ENCODE data around the gene GDPD1.

The GDPD1 gene

DNA sequence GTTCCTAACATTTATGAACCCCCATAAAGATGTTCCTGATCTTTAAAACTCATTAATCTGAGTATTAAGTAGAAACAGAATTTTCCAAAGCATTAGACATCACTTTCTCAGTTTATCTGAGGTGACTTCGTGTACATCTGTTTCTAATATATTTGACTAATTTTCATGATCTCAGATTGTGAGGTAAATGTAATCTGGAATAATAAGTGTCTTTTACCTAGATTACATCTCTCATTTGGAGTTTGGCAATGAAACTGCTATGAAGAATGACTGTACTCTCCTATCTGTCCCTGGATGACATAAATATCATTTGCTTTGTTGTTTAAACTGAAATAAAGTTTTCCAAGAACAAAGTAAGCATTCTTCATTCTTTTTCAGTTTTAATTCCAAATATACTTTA lies 55.3 kb downstream of the GDPD1 start:
- Histone ChIP-seq H3K4me1 (ENCODE audit: control insufficient read depth in 2 of 2, insufficient read depth in 1 of 2, low read depth in 1 of 2, low read length in 2 of 2) (no peaks in the 10 kb centered on the region), H3K27me3 (ENCODE audit: control insufficient read depth in 3 of 3, insufficient read depth in 3 of 3, low read depth in 1 of 3, low read length in 3 of 3) (no peaks in the 10 kb centered on the region), H3K23ac (ENCODE audit: low read depth, low read length, poor library complexity) (no peak overlapping the region), H3K4me3 (ENCODE audit: low read length in 2 of 2) (no peak overlapping the region), H3K9ac (ENCODE audit: low read depth, low read length, poor library complexity) (no peak overlapping the region), H2AFZ (ENCODE audit: low read length) (no peak overlapping the region), H3K14ac (ENCODE audit: low read length) (no peak overlapping the region), H3K9me3 (replicated peaks in 1 of 2; ENCODE audit: control insufficient read depth in 2 of 2, insufficient read depth in 1 of 2, low read depth in 1 of 2, low read length in 2 of 2) (no peaks in the 10 kb centered on the region), H2BK120ac (ENCODE audit: low read depth, low read length) (no peak overlapping the region), H2BK15ac (ENCODE audit: low read length) (no peak overlapping the region), H3K4ac (ENCODE audit: low read length) (no peak overlapping the region), H3K18ac (ENCODE audit: low read length) (no peak overlapping the region), H2AK5ac (ENCODE audit: low read depth, low read length) (no peak overlapping the region), H3K4me2 (ENCODE audit: insufficient read depth, low read length, poor library complexity, severe bottlenecking) (no peak overlapping the region), H3K79me1 (ENCODE audit: low read depth, low read length) (no peaks in the 10 kb centered on the region), H4K8ac (ENCODE audit: low read depth, low read length) (no peak overlapping the region), H2BK5ac (ENCODE audit: low read length) (no peak overlapping the region), H4K91ac (ENCODE audit: low read depth, low read length, poor library complexity) (no peak overlapping the region), H2BK12ac (ENCODE audit: low read length) (no peak overlapping the region), H3K36me3 (replicated peaks in 1 of 2; ENCODE audit: control insufficient read depth in 2 of 2, insufficient read depth in 2 of 2, low read length in 2 of 2) (peaks cover 0 to 7% of the 10 kb centered on the region in 2 donors), H3K27ac (replicated peaks; ENCODE audit: low read length) (no peak overlapping the region)
- no peak for DNase-seq (ENCODE audit: low spot score)
- no CpG with 5 or more reads among the region's 1 CpG for WGBS, 2 donors (ENCODE audit: extremely low coverage in 2 of 2, insufficient read length in 2 of 2, insufficient replicate concordance in 1 of 2)

DNA sequence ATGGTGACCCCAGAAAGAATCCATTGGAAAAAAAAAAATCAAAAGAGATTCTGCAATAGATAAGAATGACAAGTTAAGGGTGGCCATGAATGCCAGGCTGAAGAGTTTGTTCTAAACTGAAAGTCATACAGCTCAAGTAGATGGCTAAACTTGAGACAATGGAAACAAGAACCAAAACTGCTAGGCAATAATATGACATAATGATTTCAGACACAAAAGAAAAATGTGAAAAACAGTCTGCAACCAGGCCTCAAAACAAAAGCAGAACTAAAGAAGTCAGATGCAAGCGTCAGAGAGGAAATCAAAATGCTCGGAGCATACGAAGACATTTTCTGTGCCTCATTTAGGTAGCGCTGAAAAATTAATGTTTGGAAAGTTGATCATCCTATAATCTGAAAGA lies 56.7 kb downstream of the GDPD1 start:
- Histone ChIP-seq H2BK120ac (ENCODE audit: low read depth, low read length) (no peak overlapping the region), H3K18ac (ENCODE audit: low read length) (no peak overlapping the region), H3K4me2 (ENCODE audit: insufficient read depth, low read length, poor library complexity, severe bottlenecking) (no peak overlapping the region), H2AFZ (ENCODE audit: low read length) (no peak overlapping the region), H3K27me3 (ENCODE audit: control insufficient read depth in 3 of 3, insufficient read depth in 3 of 3, low read depth in 1 of 3, low read length in 3 of 3) (no peaks in the 10 kb centered on the region), H3K9me3 (replicated peaks in 1 of 2; ENCODE audit: control insufficient read depth in 2 of 2, insufficient read depth in 1 of 2, low read depth in 1 of 2, low read length in 2 of 2) (no peaks in the 10 kb centered on the region), H3K4ac (ENCODE audit: low read length) (no peak overlapping the region), H3K23ac (ENCODE audit: low read depth, low read length, poor library complexity) (no peak overlapping the region), H3K4me1 (ENCODE audit: control insufficient read depth in 2 of 2, insufficient read depth in 1 of 2, low read depth in 1 of 2, low read length in 2 of 2) (no peaks in the 10 kb centered on the region), H3K79me1 (ENCODE audit: low read depth, low read length) (no peaks in the 10 kb centered on the region), H3K9ac (ENCODE audit: low read depth, low read length, poor library complexity) (no peak overlapping the region), H3K14ac (ENCODE audit: low read length) (no peak overlapping the region), H3K4me3 (ENCODE audit: low read length in 2 of 2) (no peak overlapping the region), H3K27ac (replicated peaks; ENCODE audit: low read length) (no peak overlapping the region), H2BK5ac (ENCODE audit: low read length) (no peak overlapping the region), H2BK15ac (ENCODE audit: low read length) (no peak overlapping the region), H2BK12ac (ENCODE audit: low read length) (no peak overlapping the region), H4K91ac (ENCODE audit: low read depth, low read length, poor library complexity) (no peak overlapping the region), H3K36me3 (replicated peaks in 1 of 2; ENCODE audit: control insufficient read depth in 2 of 2, insufficient read depth in 2 of 2, low read length in 2 of 2) (peaks cover 0 to 7% of the 10 kb centered on the region in 2 donors), H4K8ac (ENCODE audit: low read depth, low read length) (no peak overlapping the region), H2AK5ac (ENCODE audit: low read depth, low read length) (no peak overlapping the region)
- no CpG with 5 or more reads among the region's 4 CpGs for WGBS, 2 donors (ENCODE audit: extremely low coverage in 2 of 2, insufficient read length in 2 of 2, insufficient replicate concordance in 1 of 2)
- no peak for DNase-seq (ENCODE audit: low spot score)

DNA sequence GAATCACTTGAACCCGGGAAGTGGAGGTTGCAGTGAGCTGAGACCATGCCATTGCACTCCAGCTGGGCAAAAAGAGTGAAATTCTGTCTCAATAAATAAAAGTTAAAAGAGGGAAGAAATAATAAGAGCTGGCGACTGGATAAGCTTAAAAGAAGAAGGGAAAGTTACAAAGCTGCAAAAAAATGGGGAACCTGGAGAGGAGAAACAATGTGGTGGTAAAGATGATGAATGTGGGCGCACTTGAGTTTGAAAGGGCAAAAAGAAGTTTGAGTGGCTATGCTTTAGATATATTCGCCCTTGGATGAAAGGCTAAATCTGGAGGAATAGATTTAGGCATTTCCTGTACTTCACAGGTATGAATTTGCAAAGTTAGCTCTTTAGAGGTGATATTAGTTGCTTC lies 58.1 kb downstream of the GDPD1 start:
- no peak for DNase-seq (ENCODE audit: low spot score)
- Histone ChIP-seq H3K4me1 (ENCODE audit: control insufficient read depth in 2 of 2, insufficient read depth in 1 of 2, low read depth in 1 of 2, low read length in 2 of 2) (no peaks in the 10 kb centered on the region), H3K36me3 (replicated peaks in 1 of 2; ENCODE audit: control insufficient read depth in 2 of 2, insufficient read depth in 2 of 2, low read length in 2 of 2) (peaks cover 0 to 3% of the 10 kb centered on the region in 2 donors), H3K27ac (replicated peaks; ENCODE audit: low read length) (no peak overlapping the region), H3K4ac (ENCODE audit: low read length) (no peak overlapping the region), H2BK5ac (ENCODE audit: low read length) (no peak overlapping the region), H2BK12ac (ENCODE audit: low read length) (no peak overlapping the region), H3K4me3 (ENCODE audit: low read length in 2 of 2) (no peak overlapping the region), H4K91ac (ENCODE audit: low read depth, low read length, poor library complexity) (no peak overlapping the region), H2AK5ac (ENCODE audit: low read depth, low read length) (no peak overlapping the region), H3K4me2 (ENCODE audit: insufficient read depth, low read length, poor library complexity, severe bottlenecking) (no peak overlapping the region), H3K9me3 (replicated peaks in 1 of 2; ENCODE audit: control insufficient read depth in 2 of 2, insufficient read depth in 1 of 2, low read depth in 1 of 2, low read length in 2 of 2) (no peaks in the 10 kb centered on the region), H2BK120ac (ENCODE audit: low read depth, low read length) (no peak overlapping the region), H3K14ac (ENCODE audit: low read length) (no peak overlapping the region), H3K9ac (ENCODE audit: low read depth, low read length, poor library complexity) (no peak overlapping the region), H4K8ac (ENCODE audit: low read depth, low read length) (no peak overlapping the region), H3K23ac (ENCODE audit: low read depth, low read length, poor library complexity) (no peak overlapping the region), H2BK15ac (ENCODE audit: low read length) (no peak overlapping the region), H3K79me1 (ENCODE audit: low read depth, low read length) (no peaks in the 10 kb centered on the region), H3K18ac (ENCODE audit: low read length) (no peak overlapping the region), H2AFZ (ENCODE audit: low read length) (no peak overlapping the region), H3K27me3 (ENCODE audit: control insufficient read depth in 3 of 3, insufficient read depth in 3 of 3, low read depth in 1 of 3, low read length in 3 of 3) (no peaks in the 10 kb centered on the region)
- no CpG with 5 or more reads among the region's 4 CpGs for WGBS, 2 donors (ENCODE audit: extremely low coverage in 2 of 2, insufficient read length in 2 of 2, insufficient replicate concordance in 1 of 2)

DNA sequence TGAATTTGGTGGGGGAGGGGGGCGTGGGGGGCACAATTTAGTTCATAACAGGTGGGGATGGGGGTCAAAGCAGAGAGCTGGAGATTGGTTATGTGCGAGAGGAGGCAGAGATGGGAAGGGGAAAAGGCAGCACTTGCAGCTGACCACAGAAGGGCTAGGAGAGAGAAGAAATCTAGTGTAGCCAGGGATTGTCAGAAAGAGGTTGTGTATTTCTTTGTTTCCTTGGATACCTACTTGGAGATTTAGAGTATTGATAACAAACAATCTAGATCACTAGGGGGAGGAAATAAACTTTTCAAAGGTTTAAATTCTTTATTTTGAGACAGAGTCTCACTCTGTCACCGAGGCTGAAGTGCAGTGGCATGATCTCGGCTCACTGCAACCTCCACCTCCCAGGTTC lies 64.0 kb downstream of the GDPD1 start:
- H2AFZ ChIP-seq (ENCODE audit: low read length), result no peak overlapping the region
- H3K9ac ChIP-seq (ENCODE audit: low read depth, low read length, poor library complexity), result no peak overlapping the region
- H3K79me1 ChIP-seq (ENCODE audit: low read depth, low read length), result no peaks in the 10 kb centered on the region
- no peak overlapping the region for H2BK5ac ChIP-seq (ENCODE audit: low read length)
- no peak overlapping the region for H3K23ac ChIP-seq (ENCODE audit: low read depth, low read length, poor library complexity)
- no peak overlapping the region for H4K8ac ChIP-seq (ENCODE audit: low read depth, low read length)
- no peak for DNase-seq (ENCODE audit: low spot score)
- no peak overlapping the region for H4K91ac ChIP-seq (ENCODE audit: low read depth, low read length, poor library complexity)
- no peaks in the 10 kb centered on the region for H3K36me3 ChIP-seq (replicated peaks in 1 of 2; ENCODE audit: control insufficient read depth in 2 of 2, insufficient read depth in 2 of 2, low read length in 2 of 2)
- no peak overlapping the region for H2BK15ac ChIP-seq (ENCODE audit: low read length)
- no peak overlapping the region for H2BK120ac ChIP-seq (ENCODE audit: low read depth, low read length)
- no peak overlapping the region for H3K14ac ChIP-seq (ENCODE audit: low read length)
- no CpG with 5 or more reads among the region's 4 CpGs for WGBS, 2 donors (ENCODE audit: extremely low coverage in 2 of 2, insufficient read length in 2 of 2, insufficient replicate concordance in 1 of 2)
- no peak overlapping the region for H2BK12ac ChIP-seq (ENCODE audit: low read length)
- no peak overlapping the region for H3K4me2 ChIP-seq (ENCODE audit: insufficient read depth, low read length, poor library complexity, severe bottlenecking)
- no peak overlapping the region for H3K4ac ChIP-seq (ENCODE audit: low read length)
- no peaks in the 10 kb centered on the region for H3K27me3 ChIP-seq (ENCODE audit: control insufficient read depth in 3 of 3, insufficient read depth in 3 of 3, low read depth in 1 of 3, low read length in 3 of 3)
- H3K27ac ChIP-seq (replicated peaks; ENCODE audit: low read length), result no peak overlapping the region
- no peaks in the 10 kb centered on the region for H3K9me3 ChIP-seq (replicated peaks in 1 of 2; ENCODE audit: control insufficient read depth in 2 of 2, insufficient read depth in 1 of 2, low read depth in 1 of 2, low read length in 2 of 2)
- H2AK5ac ChIP-seq (ENCODE audit: low read depth, low read length), result no peak overlapping the region
- H3K18ac ChIP-seq (ENCODE audit: low read length), result no peak overlapping the region
- H3K4me1 ChIP-seq (ENCODE audit: control insufficient read depth in 2 of 2, insufficient read depth in 1 of 2, low read depth in 1 of 2, low read length in 2 of 2), result no peaks in the 10 kb centered on the region
- no peak overlapping the region for H3K4me3 ChIP-seq (ENCODE audit: low read length in 2 of 2)
